GM12891 (cell line): Measurements from ENCODE around the gene SULT4A1.

Experiments
- POLR2A ChIP-seq: IDR thresholded peaks from 2 replicates; pipeline ENCODE4 v1.6.1; 2011; ENCODE audit warnings: low read depth, low read length, control low read depth
- POLR2AphosphoS5 ChIP-seq: IDR thresholded peaks from 2 replicates; pipeline ENCODE4 v1.6.1; 2011; ENCODE audit warnings: low read depth, low read length, control low read depth
- POU2F2 ChIP-seq: IDR thresholded peaks from 2 replicates; pipeline ENCODE4 v1.6.1; 2011; ENCODE audit warnings: low read depth, mild to moderate bottlenecking, control low read depth, low read length, moderate library complexity
- SPI1 ChIP-seq: IDR thresholded peaks from 2 replicates; pipeline ENCODE4 v1.6.1; 2011; ENCODE audit warnings: low read depth, low read length, control low read depth
- TAF1 ChIP-seq: IDR thresholded peaks from 2 replicates; pipeline ENCODE4 v1.6.1; 2011; ENCODE audit warnings: low read depth, low read length, control low read depth

- TF ChIP-seq POLR2AphosphoS5 (no peak), POLR2A (no peak), TAF1 (no peak), SPI1 (no peak), POU2F2 (no peak)
Observed at GRCh38 chr22:43840851-43841250, 21.5 kb downstream of the SULT4A1 start.
